Measurements from ENCODE around the gene AMOTL1. TPM values are rescaled to one million over a fixed set of nuclear protein-coding genes. Genes with fewer than 3 reads are reported as not detected.

AMOTL1 gene
- polyA plus RNA-seq, 1 of the 3 experiments (the other 2 are of a cell fraction): 10.7 TPM

- ChIA-PET POLR2A (no interaction called here), CTCF (interaction anchor here (0.9 to 1.8 kb wide), 4 partner anchors 10 to 62 kb away, joined by 3 to 4 read pairs (median 3); no protein-coding TSS in a partner anchor)
- no peaks in the 10 kb centered on the region for H3K27me3 ChIP-seq (ENCODE audit: insufficient read depth)
- 94% methylated on average over 2 of the region's 2 CpGs for WGBS (ENCODE audit: low lambda C conversion rate)
- H3K36me3 ChIP-seq (replicated peaks in 1 of 2; ENCODE audit: control insufficient read depth in 1 of 2, insufficient read depth in 2 of 2, low read length in 1 of 2): peaks cover 62 to 67% of the 10 kb centered on the region in 2 experiments
- no peaks in the 10 kb centered on the region for H4K20me1 ChIP-seq (ENCODE audit: insufficient read depth)
- H3K4me2 ChIP-seq: no peak overlapping the region; the same call in 1 of the 2 replicates
- H3K27ac ChIP-seq (ENCODE audit: low read depth in 2 of 2, low read length in 1 of 2): peak overlapping the region in 1 of 2 experiments; percentile 16; a peak in 1 of 4 replicates
- no peak overlapping the region for H3K4me3 ChIP-seq (ENCODE audit: low read depth in 2 of 2, low read length in 1 of 2)
- TF ChIP-seq POLR2AphosphoS5 (IDR thresholded peaks at IDR 0.05; ENCODE audit: low read depth, low read length) (no peak), FOSL2 (IDR thresholded peaks at IDR 0.05; ENCODE audit: borderline replicate concordance, low read depth) (0 out of 2 replicates have a peak, but pooled peaks have one; percentile 16), JUND (IDR thresholded peaks at IDR 0.05) (no peak; the same call in 1 of the 2 replicates), CHD2 (IDR thresholded peaks at IDR 0.05; ENCODE audit: low read length, partially characterized antibody) (no peak)
- no peak overlapping the region for H2AFZ ChIP-seq (ENCODE audit: low read depth)
- no peak for DNase-seq
- H3K4me1 ChIP-seq (ENCODE audit: control insufficient read depth in 1 of 2, insufficient read depth in 2 of 2, low read depth in 1 of 2, low read length in 1 of 2): peaks cover 3 to 9% of the 10 kb centered on the region in 2 experiments; a peak in 3 of 4 replicates
- H3K79me2 ChIP-seq (ENCODE audit: insufficient read depth): no peaks in the 10 kb centered on the region
- H3K9ac ChIP-seq: no peak overlapping the region
- H3F3A ChIP-seq (replicated peaks; ENCODE audit: insufficient read depth): no peaks in the 10 kb centered on the region
- H3K9me3 ChIP-seq: no peaks in the 10 kb centered on the region
- H3K9me2 ChIP-seq: no peaks in the 10 kb centered on the region
Observed at GRCh38 chr11:94835594-94835927, 67.4 kb downstream of the AMOTL1 start.

- 100% methylated on average over 2 of the region's 2 CpGs for WGBS (ENCODE audit: low lambda C conversion rate)
- no peaks in the 10 kb centered on the region for H3K27me3 ChIP-seq (ENCODE audit: insufficient read depth)
- no peaks in the 10 kb centered on the region for H3K79me2 ChIP-seq (ENCODE audit: insufficient read depth)
- H3K4me2 ChIP-seq: no peak overlapping the region
- H4K20me1 ChIP-seq (ENCODE audit: insufficient read depth): no peaks in the 10 kb centered on the region
- H3K36me3 ChIP-seq (replicated peaks in 1 of 2; ENCODE audit: control insufficient read depth in 1 of 2, insufficient read depth in 2 of 2, low read length in 1 of 2): peaks cover 46 to 54% of the 10 kb centered on the region in 2 experiments
- no peak for TF ChIP-seq FOXJ3 (CRISPR knock-in tag; IDR thresholded peaks at IDR 0.05)
- TF ChIP-seq, protein P1, sequence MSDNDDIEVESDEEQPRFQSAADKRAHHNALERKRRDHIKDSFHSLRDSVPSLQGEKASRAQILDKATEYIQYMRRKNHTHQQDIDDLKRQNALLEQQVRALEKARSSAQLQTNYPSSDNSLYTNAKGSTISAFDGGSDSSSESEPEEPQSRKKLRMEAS (IDR thresholded peaks at IDR 0.05; ENCODE audit: low read depth): no peak
- TF ChIP-seq, protein P2, sequence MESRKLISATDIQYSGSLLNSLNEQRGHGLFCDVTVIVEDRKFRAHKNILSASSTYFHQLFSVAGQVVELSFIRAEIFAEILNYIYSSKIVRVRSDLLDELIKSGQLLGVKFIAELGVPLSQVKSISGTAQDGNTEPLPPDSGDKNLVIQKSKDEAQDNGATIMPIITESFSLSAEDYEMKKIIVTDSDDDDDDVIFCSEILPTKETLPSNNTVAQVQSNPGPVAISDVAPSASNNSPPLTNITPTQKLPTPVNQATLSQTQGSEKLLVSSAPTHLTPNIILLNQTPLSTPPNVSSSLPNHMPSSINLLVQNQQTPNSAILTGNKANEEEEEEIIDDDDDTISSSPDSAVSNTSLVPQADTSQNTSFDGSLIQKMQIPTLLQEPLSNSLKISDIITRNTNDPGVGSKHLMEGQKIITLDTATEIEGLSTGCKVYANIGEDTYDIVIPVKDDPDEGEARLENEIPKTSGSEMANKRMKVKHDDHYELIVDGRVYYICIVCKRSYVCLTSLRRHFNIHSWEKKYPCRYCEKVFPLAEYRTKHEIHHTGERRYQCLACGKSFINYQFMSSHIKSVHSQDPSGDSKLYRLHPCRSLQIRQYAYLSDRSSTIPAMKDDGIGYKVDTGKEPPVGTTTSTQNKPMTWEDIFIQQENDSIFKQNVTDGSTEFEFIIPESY (IDR thresholded peaks at IDR 0.05; ENCODE audit: borderline replicate concordance, low read depth): no peak
- TF ChIP-seq, protein P3, sequence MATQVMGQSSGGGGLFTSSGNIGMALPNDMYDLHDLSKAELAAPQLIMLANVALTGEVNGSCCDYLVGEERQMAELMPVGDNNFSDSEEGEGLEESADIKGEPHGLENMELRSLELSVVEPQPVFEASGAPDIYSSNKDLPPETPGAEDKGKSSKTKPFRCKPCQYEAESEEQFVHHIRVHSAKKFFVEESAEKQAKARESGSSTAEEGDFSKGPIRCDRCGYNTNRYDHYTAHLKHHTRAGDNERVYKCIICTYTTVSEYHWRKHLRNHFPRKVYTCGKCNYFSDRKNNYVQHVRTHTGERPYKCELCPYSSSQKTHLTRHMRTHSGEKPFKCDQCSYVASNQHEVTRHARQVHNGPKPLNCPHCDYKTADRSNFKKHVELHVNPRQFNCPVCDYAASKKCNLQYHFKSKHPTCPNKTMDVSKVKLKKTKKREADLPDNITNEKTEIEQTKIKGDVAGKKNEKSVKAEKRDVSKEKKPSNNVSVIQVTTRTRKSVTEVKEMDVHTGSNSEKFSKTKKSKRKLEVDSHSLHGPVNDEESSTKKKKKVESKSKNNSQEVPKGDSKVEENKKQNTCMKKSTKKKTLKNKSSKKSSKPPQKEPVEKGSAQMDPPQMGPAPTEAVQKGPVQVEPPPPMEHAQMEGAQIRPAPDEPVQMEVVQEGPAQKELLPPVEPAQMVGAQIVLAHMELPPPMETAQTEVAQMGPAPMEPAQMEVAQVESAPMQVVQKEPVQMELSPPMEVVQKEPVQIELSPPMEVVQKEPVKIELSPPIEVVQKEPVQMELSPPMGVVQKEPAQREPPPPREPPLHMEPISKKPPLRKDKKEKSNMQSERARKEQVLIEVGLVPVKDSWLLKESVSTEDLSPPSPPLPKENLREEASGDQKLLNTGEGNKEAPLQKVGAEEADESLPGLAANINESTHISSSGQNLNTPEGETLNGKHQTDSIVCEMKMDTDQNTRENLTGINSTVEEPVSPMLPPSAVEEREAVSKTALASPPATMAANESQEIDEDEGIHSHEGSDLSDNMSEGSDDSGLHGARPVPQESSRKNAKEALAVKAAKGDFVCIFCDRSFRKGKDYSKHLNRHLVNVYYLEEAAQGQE (IDR thresholded peaks at IDR 0.05; ENCODE audit: low read depth, low read length): no peak
- no peak for TF ChIP-seq EP300 (IDR thresholded peaks at IDR 0.05; ENCODE audit: borderline replicate concordance in 1 of 2, low read depth in 1 of 2, low read length in 1 of 2)
- TF ChIP-seq TCF12 (IDR thresholded peaks at IDR 0.05): no peak
- no peak for TF ChIP-seq GATA2 (CRISPR knock-in tag; IDR thresholded peaks at IDR 0.05)
- TF ChIP-seq EZH2phosphoT487 (IDR thresholded peaks at IDR 0.05; ENCODE audit: borderline replicate concordance, low read depth): no peak
- no peak for TF ChIP-seq TAF1 (IDR thresholded peaks at IDR 0.05; ENCODE audit: borderline replicate concordance, low read depth, low read length)
- no peak overlapping the region for H3K4me3 ChIP-seq (ENCODE audit: low read depth in 2 of 2, low read length in 1 of 2)
- H3K9me2 ChIP-seq: no peaks in the 10 kb centered on the region
- CTCF ChIA-PET: interaction anchor here (0.8 to 1.0 kb wide), 2 partner anchors 15 to 52 kb away, joined by 3 read pairs; no protein-coding TSS in a partner anchor
- H3K9me3 ChIP-seq: no peaks in the 10 kb centered on the region
- no peak for DNase-seq
- H2AFZ ChIP-seq (ENCODE audit: low read depth): no peak overlapping the region
- no peak overlapping the region; a peak in 1 of 4 replicates for H3K27ac ChIP-seq (ENCODE audit: low read depth in 2 of 2, low read length in 1 of 2)
- POLR2A ChIA-PET: no interaction called here
- H3K4me1 ChIP-seq (ENCODE audit: control insufficient read depth in 1 of 2, insufficient read depth in 2 of 2, low read depth in 1 of 2, low read length in 1 of 2): peaks cover 3 to 9% of the 10 kb centered on the region in 2 experiments; a peak in 3 of 4 replicates
- no peak overlapping the region for H3K9ac ChIP-seq
- H3F3A ChIP-seq (replicated peaks; ENCODE audit: insufficient read depth): no peaks in the 10 kb centered on the region
Observed at GRCh38 chr11:94837317-94837716, 69.2 kb downstream of the AMOTL1 start.
